HG03095 (cell line): ENCODE data around the gene ANKZF1.

ENCODE experiments used
- ATAC-seq: cut with Tn5 transposase; IDR thresholded peaks from one replicate; pipeline ENCODE4 v1.9.1; 2021; ENCODE audit warnings: moderate library complexity; ENCODE audit not compliant: unreplicated experiment

The ANKZF1 gene

DNA sequence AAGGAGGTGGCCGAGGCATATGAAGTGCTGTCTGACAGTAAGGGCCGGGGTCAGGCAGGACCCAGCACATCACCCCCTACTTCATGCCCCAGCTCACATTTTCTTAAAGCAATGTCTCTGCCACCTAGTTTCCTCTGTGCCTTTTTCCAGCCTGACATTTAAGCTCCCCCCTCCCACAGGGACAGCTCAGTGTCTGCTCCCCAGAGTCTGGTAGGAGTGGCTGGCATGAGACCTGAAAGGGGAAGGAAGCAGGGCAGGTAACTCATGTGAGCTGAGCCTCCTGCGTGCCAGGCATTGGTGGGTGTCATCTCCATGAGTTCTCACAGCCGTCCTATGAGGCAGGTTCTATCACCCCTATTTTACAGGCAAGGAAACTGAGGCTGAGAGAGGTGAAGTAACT lies 51.0 kb downstream of the ANKZF1 start:
- no peak for ATAC-seq

DNA sequence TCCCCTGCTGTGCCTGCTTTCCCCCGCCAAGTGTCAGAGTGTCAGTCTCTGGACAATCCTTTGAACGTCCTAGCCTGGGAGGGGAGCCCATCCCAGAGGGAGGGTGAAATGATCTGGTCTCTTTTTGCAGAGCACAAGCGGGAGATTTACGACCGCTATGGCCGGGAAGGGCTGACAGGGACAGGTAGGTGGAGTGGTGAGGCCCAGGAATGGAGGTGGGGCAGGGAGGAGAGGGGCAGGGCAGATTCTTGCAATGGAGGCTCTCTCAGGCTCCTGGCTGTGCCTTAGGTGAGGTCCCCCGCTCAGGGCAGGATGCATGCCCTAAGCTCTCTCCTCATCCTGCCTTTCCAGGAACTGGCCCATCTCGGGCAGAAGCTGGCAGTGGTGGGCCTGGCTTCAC lies 52.0 kb downstream of the ANKZF1 start:
- ATAC-seq, result no peak

DNA sequence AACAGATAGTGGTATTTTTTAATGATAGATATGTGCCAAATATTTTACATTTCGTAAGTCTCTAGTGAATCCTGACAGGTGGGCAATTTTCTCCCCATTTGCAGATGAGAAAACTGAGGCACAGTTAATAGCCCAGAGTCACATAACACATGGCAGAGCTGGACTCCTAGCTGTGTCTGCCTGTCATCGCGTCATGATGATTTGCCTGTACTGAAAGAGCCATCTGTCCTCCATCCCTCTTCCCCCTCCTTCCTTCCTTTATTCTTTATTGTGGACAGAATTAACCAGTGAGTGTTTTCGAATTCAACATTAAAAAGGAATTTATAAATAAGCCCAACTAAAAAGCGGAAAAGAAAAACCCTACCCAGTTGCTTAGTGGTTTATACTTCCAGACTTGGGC lies 52.8 kb downstream of the ANKZF1 start:
- no peak for ATAC-seq

- ATAC-seq, result no peak
Measured at GRCh38 chr2:219282943-219283581, 53.5 kb downstream of the ANKZF1 start.

DNA sequence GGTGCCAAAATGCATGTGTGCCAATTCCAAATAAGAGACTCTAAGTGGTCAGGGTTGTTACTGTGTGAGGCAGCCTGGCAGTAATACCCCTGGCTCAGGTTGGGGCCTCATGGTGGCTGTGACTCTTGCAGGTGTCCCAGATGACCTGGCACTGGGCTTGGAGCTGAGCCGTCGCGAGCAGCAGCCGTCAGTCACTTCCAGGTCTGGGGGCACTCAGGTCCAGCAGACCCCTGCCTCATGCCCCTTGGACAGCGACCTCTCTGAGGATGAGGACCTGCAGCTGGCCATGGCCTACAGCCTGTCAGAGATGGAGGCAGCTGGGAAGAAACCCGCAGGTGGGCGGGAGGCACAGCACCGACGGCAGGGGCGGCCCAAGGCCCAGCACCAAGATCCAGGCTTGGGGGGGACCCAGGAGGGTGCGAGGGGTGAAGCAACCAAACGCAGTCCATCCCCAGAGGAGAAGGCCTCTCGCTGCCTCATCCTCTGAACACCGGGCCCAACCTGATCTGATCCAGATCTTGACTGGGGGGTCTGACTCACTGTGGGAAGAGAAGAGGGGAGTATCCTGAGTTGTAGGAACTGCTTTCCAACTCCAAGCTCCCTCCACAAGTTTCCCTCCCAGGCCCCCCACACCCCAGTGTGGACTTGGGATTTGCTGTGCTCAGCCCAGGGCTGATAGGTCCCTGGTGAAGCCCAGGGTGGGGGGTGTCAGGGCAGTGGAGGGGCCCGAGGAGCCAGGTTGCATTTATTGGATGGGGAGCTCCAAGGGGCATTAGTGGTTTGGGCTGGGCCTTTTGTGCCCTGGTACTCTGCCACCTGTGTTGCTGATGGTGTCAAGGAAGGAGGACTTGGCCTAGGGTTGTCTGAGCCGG lies 55.1 kb downstream of the ANKZF1 start:
- no peak for ATAC-seq

- no peak for ATAC-seq
Measured at GRCh38 chr2:219285373-219285735, 55.7 kb downstream of the ANKZF1 start.

DNA sequence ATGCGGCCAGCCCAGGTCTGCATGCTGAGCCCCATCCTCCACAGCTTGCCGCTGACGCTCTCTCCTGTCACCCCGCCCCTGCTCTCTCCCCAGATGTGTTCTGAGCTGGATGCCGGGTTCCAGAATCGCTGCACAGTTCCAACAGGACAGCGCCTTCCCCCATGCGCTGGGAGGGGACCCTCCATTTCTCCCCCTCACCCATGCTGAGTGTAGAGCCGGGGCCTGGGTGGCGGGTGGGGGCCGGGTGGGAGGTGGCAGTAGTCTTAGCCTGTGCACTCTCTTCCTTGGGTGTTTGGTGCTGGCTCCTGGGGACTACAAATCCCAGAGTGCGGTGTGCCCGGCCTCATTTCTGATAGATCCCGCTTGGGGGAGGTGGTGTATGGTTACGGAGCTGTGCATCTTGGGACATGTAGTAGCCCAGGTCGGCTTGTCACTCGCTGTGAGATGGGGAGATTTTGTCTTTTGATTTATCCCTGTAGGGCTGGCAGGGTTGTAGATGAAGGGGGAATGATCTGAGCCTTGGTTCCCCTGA lies 56.4 kb downstream of the ANKZF1 start:
- no peak for ATAC-seq
